HG02852 (cell line): Measurements from ENCODE around the gene CIZ1.
"Not testable (repeated sequence)": the region's sequence is repeated elsewhere in the genome, so short reads cannot be mapped to it uniquely, and the experiment has no call there.

ENCODE experiments used
- ATAC-seq: cut with Tn5 transposase; IDR thresholded peaks from one replicate; pipeline ENCODE4 v1.9.1; 2021; ENCODE audit warnings: mild to moderate bottlenecking, moderate library complexity; ENCODE audit not compliant: unreplicated experiment

Gene CIZ1

GRCh38 chr9:128192601-128193371 is 1.4 kb upstream of the CIZ1 start:
- ATAC-seq, result peak; percentile 37

- ATAC-seq, result peak; percentile 26
Observed at GRCh38 chr9:128190516-128191405, 611 bp downstream of the CIZ1 start.

- no peak for ATAC-seq
Observed at GRCh38 chr9:128190013-128190412, 1.4 kb downstream of the CIZ1 start.

GRCh38 chr9:128188209-128188608 is 3.2 kb downstream of the CIZ1 start:
- no peak for ATAC-seq

- no peak for ATAC-seq
Observed at GRCh38 chr9:128187361-128187760, 4.0 kb downstream of the CIZ1 start.

- ATAC-seq, result no peak
Observed at GRCh38 chr9:128185979-128186965, 5.1 kb downstream of the CIZ1 start.

GRCh38 chr9:128182893-128183588 is 8.3 kb downstream of the CIZ1 start:
- ATAC-seq, result no peak

- not testable (repeated sequence) for ATAC-seq
Observed at GRCh38 chr9:128181480-128181879, 9.9 kb downstream of the CIZ1 start.

- ATAC-seq, result no peak
Observed at GRCh38 chr9:128180447-128180846, 10.9 kb downstream of the CIZ1 start.

- no peak for ATAC-seq
Observed at GRCh38 chr9:128180001-128180400, 11.4 kb downstream of the CIZ1 start.

- ATAC-seq, result no peak
Observed at GRCh38 chr9:128178806-128179431, 12.5 kb downstream of the CIZ1 start.

- no peak for ATAC-seq
Observed at GRCh38 chr9:128175726-128176125, 15.6 kb downstream of the CIZ1 start.

GRCh38 chr9:128175102-128175563 is 16.2 kb downstream of the CIZ1 start:
- ATAC-seq, result no peak

GRCh38 chr9:128174062-128174461 is 17.3 kb downstream of the CIZ1 start:
- no peak for ATAC-seq

- no peak for ATAC-seq
Observed at GRCh38 chr9:128169925-128170324, 21.4 kb downstream of the CIZ1 start.

GRCh38 chr9:128169492-128169891 is 21.9 kb downstream of the CIZ1 start:
- ATAC-seq, result no peak

GRCh38 chr9:128168731-128169308 is 22.6 kb downstream of the CIZ1 start:
- no peak for ATAC-seq

- no peak for ATAC-seq
Observed at GRCh38 chr9:128167209-128167608, 24.2 kb downstream of the CIZ1 start.

- ATAC-seq, result no peak
Observed at GRCh38 chr9:128166169-128166568, 25.2 kb downstream of the CIZ1 start.
